Measurements from ENCODE around the gene PYROXD2.

DNA sequence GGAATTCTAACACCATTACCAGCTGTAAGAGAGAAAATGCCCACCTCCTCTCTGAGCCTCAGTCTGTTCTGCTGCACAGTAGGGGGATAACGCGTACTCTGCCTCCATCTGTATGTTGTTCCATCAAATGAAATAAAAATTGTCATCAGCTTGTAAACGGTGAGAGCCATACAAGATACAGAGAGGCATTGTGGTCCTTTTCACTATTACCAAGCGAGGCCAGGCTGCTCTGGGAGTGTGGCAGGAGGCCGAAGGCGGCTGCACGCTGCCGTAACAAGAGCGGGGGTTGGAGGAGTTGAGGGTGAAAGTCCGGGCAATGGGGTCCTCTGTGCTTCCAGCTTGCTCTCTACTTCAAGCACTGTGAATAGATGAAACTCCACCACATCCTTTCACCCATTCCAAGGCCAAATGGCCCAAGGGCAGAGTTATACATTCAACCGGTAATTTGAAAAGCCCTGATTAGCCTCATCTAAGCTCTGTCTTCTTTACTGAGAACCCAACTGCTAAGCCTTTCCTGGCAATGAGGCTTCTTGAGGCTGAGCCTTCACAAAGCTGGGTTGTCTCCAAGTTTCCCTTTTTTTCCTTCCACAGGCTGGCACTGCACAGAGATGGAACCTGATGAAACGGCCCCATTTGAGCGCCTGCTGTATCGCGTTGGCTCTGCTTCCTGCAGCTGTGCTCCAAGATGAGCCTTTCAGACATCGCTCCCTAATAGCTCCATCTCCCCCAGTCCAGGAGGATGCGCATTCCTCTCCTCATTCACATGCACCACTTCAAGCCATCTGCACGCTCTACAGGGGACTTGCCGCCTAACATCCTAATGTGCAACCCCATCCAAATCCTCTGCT lies 47.2 kb downstream of the PYROXD2 start:
- TF ChIP-seq, protein P1, sequence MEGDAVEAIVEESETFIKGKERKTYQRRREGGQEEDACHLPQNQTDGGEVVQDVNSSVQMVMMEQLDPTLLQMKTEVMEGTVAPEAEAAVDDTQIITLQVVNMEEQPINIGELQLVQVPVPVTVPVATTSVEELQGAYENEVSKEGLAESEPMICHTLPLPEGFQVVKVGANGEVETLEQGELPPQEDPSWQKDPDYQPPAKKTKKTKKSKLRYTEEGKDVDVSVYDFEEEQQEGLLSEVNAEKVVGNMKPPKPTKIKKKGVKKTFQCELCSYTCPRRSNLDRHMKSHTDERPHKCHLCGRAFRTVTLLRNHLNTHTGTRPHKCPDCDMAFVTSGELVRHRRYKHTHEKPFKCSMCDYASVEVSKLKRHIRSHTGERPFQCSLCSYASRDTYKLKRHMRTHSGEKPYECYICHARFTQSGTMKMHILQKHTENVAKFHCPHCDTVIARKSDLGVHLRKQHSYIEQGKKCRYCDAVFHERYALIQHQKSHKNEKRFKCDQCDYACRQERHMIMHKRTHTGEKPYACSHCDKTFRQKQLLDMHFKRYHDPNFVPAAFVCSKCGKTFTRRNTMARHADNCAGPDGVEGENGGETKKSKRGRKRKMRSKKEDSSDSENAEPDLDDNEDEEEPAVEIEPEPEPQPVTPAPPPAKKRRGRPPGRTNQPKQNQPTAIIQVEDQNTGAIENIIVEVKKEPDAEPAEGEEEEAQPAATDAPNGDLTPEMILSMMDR (IDR thresholded peaks at IDR 0.05): no peak
- TF ChIP-seq EP300 (IDR thresholded peaks at IDR 0.05): no peak
- TF ChIP-seq POLR2A (IDR thresholded peaks at IDR 0.05): no peak
